GM10847 (cell line): Measurements from ENCODE around the gene ARL15.

ENCODE experiments used
- POLR2A ChIP-seq: IDR thresholded peaks from 2 replicates; pipeline ENCODE4 v1.6.1; 2011; ENCODE audit not compliant: insufficient read length; ENCODE audit errors: extremely low read depth

ARL15 gene

DNA sequence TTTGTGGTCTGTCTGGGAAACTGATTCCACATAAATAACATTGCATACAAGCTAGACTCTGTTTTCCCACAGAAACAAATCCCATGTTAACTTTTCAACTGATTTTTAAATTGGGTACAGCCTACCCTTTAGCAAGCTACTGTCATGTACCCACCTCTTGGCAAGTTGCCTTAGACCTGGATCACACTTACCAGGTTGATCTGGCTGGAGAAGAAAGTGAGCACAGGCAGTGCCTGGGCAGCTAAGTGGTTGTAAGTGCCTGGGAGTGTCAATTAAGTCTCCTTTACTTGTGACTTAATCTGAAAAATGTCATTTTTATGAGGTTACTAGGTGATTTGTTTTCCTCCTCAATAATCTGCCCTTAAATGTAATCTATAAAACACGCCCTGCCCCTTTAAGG, 336.4 kb downstream of the ARL15 start:
- no peak for TF ChIP-seq POLR2A

DNA sequence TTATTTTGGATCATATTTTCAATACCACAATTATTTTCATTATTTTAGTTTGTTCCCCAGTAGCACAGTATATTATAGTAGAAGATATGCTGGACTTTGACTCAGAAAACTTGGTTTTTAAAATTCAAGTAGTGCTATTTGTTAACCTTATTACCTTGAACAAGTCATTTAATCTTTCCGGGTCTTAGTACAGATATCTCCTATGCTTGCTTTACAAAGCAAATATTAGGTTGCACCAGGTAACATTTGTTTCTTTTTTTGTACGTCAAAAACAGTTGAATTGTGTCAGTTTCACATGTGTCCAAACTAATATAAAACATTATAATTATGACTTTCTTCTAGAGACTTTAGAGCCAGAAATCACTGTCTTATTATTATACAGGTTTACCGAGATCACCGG, 338.1 kb downstream of the ARL15 start:
- TF ChIP-seq POLR2A: no peak

GRCh38 chr5:53971551-53971950, 338.8 kb downstream of the ARL15 start:
- TF ChIP-seq POLR2A: no peak

- TF ChIP-seq POLR2A: no peak
Measured at GRCh38 chr5:53971131-53971530, 339.2 kb downstream of the ARL15 start.

GRCh38 chr5:53970475-53970874, 339.9 kb downstream of the ARL15 start:
- TF ChIP-seq POLR2A: no peak

DNA sequence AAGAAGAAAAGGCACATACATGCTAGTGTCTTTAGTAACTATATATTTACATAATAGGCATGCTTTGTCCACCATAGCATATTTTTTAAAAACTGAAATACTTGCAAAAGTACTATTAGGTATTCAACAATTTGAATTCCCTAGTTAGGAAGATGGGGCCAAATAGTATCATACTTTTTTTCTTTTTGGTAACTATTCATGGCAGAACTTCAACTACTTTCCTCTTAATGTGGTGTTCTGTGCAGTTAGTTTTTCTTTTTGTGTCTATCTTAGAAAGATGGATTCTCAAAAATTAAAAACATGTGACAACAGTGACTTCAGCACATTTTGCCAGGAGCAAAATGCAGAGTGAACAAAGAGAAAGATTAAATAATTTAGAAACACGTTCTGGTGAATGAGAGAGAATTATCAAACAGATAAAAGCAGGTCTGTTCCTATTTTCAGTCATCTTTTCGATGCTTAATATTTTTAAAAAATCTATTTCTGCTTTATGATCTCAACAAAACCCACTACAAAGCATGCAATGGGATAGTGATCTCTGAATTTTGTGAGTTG, 341.1 kb downstream of the ARL15 start:
- TF ChIP-seq POLR2A: no peak

- no peak for TF ChIP-seq POLR2A
Measured at GRCh38 chr5:53965459-53965858, 344.9 kb downstream of the ARL15 start.

GRCh38 chr5:53963958-53964357, 346.4 kb downstream of the ARL15 start:
- no peak for TF ChIP-seq POLR2A

- no peak for TF ChIP-seq POLR2A
Measured at GRCh38 chr5:53962306-53962705, 348.1 kb downstream of the ARL15 start.

DNA sequence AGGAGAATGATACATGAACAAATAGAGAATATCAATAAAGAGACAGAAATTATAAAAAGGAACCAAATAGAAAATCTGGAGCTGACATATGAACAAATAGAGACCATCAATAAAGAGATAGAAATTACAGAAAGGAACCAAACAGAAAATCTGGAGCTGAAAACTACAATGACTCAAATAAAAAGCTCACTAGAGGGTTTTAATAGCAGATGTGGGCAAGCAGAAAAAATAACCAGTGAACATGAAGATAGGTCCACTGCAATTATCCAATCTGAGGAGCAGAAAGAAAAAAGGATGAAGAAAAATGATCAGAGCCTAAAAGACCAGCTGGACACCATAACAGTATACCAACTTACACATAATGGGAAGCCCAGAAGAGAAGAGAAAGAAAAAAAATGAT, 353.7 kb downstream of the ARL15 start:
- no peak for TF ChIP-seq POLR2A

DNA sequence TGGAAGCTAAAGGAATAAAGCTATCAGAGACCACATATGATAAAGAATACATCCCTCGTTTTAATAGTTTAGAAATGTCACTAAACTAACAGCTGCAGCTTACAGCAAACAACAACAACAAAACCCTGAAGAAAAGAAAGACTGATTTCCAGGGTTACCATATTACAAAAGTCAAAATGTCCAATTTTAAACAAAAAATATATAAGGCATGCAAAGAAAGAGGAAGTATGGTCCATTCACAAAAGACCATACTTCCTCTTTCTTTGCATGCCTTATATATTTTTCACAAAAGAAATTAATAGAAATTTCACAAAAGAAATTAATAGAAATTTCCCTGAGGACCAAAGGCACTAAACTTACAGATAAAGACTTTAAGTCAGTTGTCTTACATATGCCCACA, 354.2 kb downstream of the ARL15 start:
- TF ChIP-seq POLR2A: no peak

GRCh38 chr5:53950621-53951020, 359.8 kb downstream of the ARL15 start:
- TF ChIP-seq POLR2A: no peak

DNA sequence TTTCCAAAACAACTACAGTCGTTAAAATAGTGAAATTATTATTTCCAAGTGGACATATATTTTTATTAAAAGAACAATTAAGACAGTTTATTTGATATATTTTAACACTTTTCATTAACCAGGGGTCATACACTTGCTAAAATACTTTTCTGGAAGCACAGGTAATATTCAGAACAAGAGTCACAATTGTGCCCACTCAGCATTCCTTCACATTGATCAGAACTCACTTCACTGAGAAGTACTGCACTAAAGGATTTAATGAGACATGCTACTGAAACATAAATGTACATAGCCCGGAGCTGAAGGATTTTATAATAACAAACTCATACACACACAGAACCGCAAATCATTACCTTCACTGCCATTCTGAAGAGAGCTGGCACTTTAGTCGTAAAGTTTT, 361.8 kb downstream of the ARL15 start:
- TF ChIP-seq POLR2A: no peak

DNA sequence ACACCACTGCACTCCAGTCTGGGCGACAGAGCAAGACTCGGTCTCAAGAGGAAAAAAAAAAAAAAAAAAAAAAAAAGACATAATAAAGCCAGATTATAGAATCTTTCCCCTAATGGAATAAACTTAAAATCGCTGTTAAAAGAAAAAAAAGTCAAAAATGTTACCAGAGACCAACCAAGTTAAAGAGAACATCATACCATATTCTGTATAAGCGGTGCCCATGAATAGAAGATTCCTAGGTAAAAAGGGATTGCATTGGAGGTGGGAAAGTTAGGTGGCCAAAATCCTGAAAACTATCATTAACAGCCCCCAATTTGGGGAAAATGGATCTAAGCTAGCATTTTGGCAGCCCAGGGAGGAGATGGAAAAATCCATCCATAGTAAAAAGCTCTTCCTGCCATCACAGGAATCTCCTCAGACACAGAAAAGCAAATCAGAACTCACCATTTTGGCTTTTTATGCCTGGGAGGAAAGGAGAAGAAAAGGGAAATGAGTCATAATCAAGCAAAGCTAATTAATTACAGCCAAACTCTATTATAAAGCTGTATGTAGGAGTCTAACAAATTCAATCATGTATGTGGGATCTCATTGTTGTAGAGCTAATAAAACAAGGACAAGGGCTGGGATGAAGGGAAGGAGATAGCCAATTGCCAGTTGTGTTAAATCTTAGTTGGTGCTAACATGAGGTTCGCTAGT, 363.8 kb downstream of the ARL15 start:
- no peak for TF ChIP-seq POLR2A

GRCh38 chr5:53944981-53945380, 365.4 kb downstream of the ARL15 start:
- no peak for TF ChIP-seq POLR2A

- no peak for TF ChIP-seq POLR2A
Measured at GRCh38 chr5:53943938-53944337, 366.4 kb downstream of the ARL15 start.

- TF ChIP-seq POLR2A: no peak
Measured at GRCh38 chr5:53942724-53943123, 367.6 kb downstream of the ARL15 start.

- no peak for TF ChIP-seq POLR2A
Measured at GRCh38 chr5:53940921-53941320, 369.5 kb downstream of the ARL15 start.

GRCh38 chr5:53937467-53937866, 372.9 kb downstream of the ARL15 start:
- TF ChIP-seq POLR2A: no peak
